HG02588 (cell line): Measurements from ENCODE around the gene ATG4C.
"Not testable (repeated sequence)": the region's sequence is repeated elsewhere in the genome, so short reads cannot be mapped to it uniquely, and the experiment has no call there.

Source experiments
- ATAC-seq: cut with Tn5 transposase; IDR thresholded peaks from one replicate; pipeline ENCODE4 v1.9.1; 2021; ENCODE audit warnings: mild to moderate bottlenecking, moderate library complexity; ENCODE audit not compliant: unreplicated experiment

Gene ATG4C

GRCh38 chr1:62783736-62784508, at the start of gene ATG4C:
Gene ATG4C, plus strand, starts transcription at chr1:62784132. Its CDS starts 19,655 bp downstream, at chr1:62803787.
- peak; percentile 95 for ATAC-seq

GRCh38 chr1:62735491-62736171, 48.3 kb upstream of the ATG4C start:
- no peak for ATAC-seq

- ATAC-seq: not testable (repeated sequence)
Measured at GRCh38 chr1:62740701-62741100, 43.2 kb upstream of the ATG4C start.

- no peak for ATAC-seq
Measured at GRCh38 chr1:62744611-62745577, 39.0 kb upstream of the ATG4C start.

- no peak for ATAC-seq
Measured at GRCh38 chr1:62746086-62746808, 37.7 kb upstream of the ATG4C start.

- no peak for ATAC-seq
Measured at GRCh38 chr1:62746809-62747138, 37.2 kb upstream of the ATG4C start.

GRCh38 chr1:62753031-62753965, 30.6 kb upstream of the ATG4C start:
- no peak for ATAC-seq

GRCh38 chr1:62754938-62755337, 29.0 kb upstream of the ATG4C start:
- not testable (repeated sequence) for ATAC-seq

GRCh38 chr1:62756255-62756884, 27.6 kb upstream of the ATG4C start:
- ATAC-seq: not testable (repeated sequence)

- ATAC-seq: not testable (repeated sequence)
Measured at GRCh38 chr1:62759232-62759875, 24.6 kb upstream of the ATG4C start.

- ATAC-seq: not testable (repeated sequence)
Measured at GRCh38 chr1:62760021-62760782, 23.7 kb upstream of the ATG4C start.

GRCh38 chr1:62761223-62761870, 22.6 kb upstream of the ATG4C start:
- not testable (repeated sequence) for ATAC-seq

- not testable (repeated sequence) for ATAC-seq
Measured at GRCh38 chr1:62762027-62762426, 21.9 kb upstream of the ATG4C start.

- no peak for ATAC-seq
Measured at GRCh38 chr1:62765981-62766380, 18.0 kb upstream of the ATG4C start.

- not testable (repeated sequence) for ATAC-seq
Measured at GRCh38 chr1:62768551-62768950, 15.4 kb upstream of the ATG4C start.

- no peak for ATAC-seq
Measured at GRCh38 chr1:62772607-62773295, 11.2 kb upstream of the ATG4C start.

- no peak for ATAC-seq
Measured at GRCh38 chr1:62774006-62774405, 9.9 kb upstream of the ATG4C start.
